Measurements from ENCODE around the gene CNN2.

Gene CNN2

GRCh38 chr19:1072371-1073015 lies 46.1 kb downstream of the CNN2 start:
- no peak for TF ChIP-seq CTCF (IDR thresholded peaks at IDR 0.05; ENCODE audit: insufficient read depth, missing control alignments)
- DNase-seq (ENCODE audit: insufficient read length, low spot score) (no peak), FAIRE-seq (no peak)

GRCh38 chr19:1073063-1073955 lies 46.9 kb downstream of the CNN2 start:
- no peak for FAIRE-seq
- DNase-seq (ENCODE audit: insufficient read length, low spot score), result no peak
- no peak for TF ChIP-seq CTCF (IDR thresholded peaks at IDR 0.05; ENCODE audit: insufficient read depth, missing control alignments)

- FAIRE-seq (no peak), DNase-seq (ENCODE audit: insufficient read length, low spot score) (no peak)
- no peak for TF ChIP-seq CTCF (IDR thresholded peaks at IDR 0.05; ENCODE audit: insufficient read depth, missing control alignments)
Measured at GRCh38 chr19:1073956-1074517, 47.6 kb downstream of the CNN2 start.

- TF ChIP-seq CTCF (IDR thresholded peaks at IDR 0.05; ENCODE audit: insufficient read depth, missing control alignments), result no peak
- peak; percentile 99 for DNase-seq (ENCODE audit: insufficient read length, low spot score)
- FAIRE-seq, result no peak
Measured at GRCh38 chr19:1074544-1075283, 48.3 kb downstream of the CNN2 start.

GRCh38 chr19:1076046-1076386 lies 49.6 kb downstream of the CNN2 start:
- FAIRE-seq, result no peak
- DNase-seq (ENCODE audit: insufficient read length, low spot score), result no peak
- no peak for TF ChIP-seq CTCF (IDR thresholded peaks at IDR 0.05; ENCODE audit: insufficient read depth, missing control alignments)

GRCh38 chr19:1076951-1077350 lies 50.5 kb downstream of the CNN2 start:
- DNase-seq (ENCODE audit: insufficient read length, low spot score), result no peak
- TF ChIP-seq CTCF (IDR thresholded peaks at IDR 0.05; ENCODE audit: insufficient read depth, missing control alignments), result no peak
- no peak for FAIRE-seq
